Pulmonary artery endothelial cell (primary cell): ENCODE data around the gene PTPRN2. TPM values are rescaled to one million over a fixed set of nuclear protein-coding genes. Genes with fewer than 3 reads are reported as not detected.

ENCODE experiments used
- DNase-seq: peaks from one replicate; pipeline ENCODE4 v3.0.0-alpha.2; 2011; ENCODE audit warnings: low read depth, low spot score
- total RNA-seq: library from RNA; depleted of rRNA; stranded (reverse); fragments of >200 nt; gene quantifications from 2 replicates; pipeline ENCODE4 v1.2.3, GENCODE V29; 2014

Gene PTPRN2
- total RNA-seq, 1 donor from 2014 or later, result 0.53 TPM

DNA sequence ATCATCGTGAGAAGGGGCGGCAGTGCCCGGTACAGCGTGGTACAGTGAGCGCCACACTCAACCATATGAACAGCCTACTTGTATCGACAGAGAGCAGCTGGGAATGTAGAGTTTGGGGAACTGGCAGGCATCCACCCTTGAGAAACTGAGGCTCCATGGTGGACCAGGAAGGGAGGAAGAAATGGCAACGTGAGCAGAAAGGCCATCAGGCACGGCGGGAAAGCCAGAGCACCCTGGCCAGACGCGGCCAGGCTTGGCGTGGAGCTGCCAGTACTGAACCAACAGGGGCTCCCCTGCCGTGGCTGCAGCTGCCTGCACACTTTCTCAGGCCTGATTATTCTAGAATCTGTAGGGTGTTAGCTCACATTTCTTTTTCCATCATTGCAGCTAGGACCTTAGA is 442.3 kb downstream of the PTPRN2 start:
- DNase-seq, result no peak

DNA sequence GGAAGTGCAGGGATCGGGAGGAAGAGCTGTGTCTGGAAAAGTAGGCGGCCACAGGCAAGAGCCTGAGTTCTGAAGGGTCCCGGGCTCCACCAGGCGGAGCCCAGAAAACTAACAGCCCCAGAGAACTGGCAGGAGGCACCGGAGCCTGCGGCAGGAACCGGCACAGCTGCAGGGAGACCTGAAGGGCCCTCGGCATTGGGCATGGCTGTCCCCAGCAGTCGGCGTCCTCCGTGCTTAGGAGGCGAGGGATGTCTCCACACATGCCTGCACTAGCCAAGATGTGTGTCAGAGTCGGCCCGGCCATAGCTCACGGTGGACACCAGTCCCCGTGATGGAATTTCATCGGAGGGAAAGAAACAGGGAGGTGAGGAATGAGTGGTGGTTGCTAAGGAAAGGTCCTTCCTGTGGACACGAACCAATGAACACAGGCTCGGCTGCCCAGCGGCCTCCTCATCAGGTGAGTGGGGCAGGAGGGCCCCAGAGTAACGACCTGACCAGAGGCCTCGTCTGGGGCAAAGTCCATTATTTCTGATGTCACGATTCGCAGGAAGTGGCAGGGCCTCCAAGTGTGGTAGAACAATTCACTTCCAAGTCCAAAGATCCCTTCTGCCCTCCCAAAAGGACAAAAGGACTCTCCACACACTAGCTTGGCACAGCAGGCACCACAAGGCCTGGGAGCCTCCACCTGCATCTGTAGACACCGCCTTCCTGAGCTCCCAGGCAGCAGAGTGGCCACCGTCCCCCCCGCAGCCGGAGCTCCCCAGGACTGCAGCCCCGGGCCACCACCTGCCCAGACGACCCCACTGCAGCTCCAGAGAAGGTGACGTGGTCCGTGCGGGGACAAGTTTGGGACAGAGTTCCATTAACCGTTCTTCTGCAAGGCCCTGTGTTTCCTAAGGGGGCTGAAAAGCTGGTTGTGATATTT is 444.2 kb downstream of the PTPRN2 start:
- DNase-seq, result no peak

DNA sequence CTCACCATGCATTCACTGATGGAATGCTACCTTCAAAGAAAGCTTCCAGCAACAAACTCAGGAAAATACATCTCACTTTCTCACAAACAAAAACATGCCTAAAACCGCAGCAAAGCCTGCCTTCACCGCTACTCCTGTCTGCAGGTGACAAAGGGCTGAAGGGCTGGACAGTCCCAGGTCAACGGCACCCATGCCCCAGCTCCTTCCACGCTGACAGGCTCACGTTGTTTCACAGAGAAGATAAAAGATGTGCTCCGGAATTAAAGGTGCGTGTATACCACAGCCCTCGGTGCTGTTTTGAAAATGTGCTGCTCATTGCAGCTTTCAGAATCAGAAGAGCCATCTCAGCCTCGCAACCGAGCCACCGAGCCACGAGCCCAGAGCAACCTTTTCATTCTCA is 445.0 kb downstream of the PTPRN2 start:
- no peak for DNase-seq

DNA sequence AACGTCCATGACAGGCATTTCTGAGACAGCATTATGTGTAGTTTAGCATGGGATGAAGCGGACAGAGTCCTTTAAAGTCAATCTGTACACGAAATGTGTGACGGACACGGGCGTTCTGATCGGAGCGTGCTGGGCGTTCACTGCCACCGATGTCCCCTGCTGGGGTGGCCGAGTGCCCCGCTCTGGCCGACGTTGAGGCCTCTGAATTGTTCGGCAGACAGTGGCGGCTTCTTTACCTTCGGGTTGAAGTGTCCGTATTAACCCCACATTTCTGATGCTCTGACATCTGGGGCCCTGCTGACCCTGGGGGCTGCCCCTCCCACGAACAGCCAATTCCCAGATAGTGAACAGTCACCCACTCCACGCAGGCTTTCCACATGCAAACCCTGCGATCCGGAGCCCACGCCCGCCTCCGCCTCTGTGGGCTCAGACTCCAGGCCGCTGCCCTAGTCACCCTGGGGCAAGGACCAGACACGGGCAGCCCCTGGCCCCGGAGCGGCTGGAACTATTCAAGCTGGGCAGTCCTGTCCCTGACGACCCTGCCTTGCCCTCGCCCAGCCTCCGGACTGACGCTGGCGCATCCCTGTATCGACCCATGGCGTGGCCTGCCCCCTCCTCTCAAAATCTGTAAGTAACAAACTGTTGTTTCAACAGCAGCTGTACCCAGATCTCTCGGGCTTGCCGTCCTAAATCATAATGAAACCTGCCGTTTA is 445.7 kb downstream of the PTPRN2 start:
- DNase-seq, result no peak

DNA sequence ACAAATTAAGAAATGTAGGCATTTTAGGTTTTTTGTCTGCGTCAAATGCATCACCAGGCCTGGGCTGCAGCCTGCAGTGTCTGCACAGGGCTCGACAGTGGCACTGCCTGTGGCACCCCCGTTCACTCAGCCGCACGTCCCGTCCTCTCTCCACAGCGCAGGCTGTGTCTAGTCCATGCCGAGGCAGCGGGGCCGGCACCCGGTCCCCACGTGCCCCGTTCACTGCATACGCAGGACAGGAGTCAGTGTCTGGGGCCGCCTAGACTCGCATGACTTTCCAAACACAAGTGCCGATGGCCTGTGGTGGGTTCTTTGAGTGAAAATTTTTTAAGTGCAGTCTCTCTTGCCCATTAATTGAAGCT is 446.4 kb downstream of the PTPRN2 start:
- DNase-seq, result no peak

DNA sequence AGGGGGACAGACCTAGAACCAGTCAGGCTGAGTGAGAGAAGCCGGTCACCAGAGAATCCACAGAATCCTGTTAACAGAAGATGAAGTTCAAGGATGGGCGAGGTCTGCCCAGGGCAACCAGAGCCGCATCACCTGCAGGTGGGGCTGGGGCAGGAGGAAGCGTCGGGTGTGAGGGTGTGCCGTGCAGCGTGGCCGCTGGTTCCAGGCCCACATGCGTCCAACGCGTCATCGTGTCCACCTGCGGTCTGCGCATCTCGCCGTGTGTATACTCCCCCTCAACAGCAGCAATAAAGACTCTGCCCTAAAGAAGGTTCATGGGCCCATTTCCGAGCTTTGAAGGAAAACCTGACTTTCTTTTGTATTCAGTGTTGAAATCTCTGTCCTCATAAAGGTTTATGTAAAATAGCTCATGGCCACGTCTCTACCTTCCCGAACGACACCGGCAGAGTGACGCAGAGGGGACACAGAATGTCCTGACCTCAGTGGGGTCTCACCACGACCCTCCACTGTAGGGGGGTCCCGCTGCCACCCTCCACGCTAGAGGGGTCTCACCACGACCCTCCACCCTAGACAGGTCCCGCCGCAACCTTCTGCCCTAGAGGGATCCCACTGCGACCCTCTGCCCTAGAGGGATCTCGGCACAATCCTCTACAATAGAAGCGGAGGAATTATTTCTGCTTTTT is 446.9 kb downstream of the PTPRN2 start:
- no peak for DNase-seq

DNA sequence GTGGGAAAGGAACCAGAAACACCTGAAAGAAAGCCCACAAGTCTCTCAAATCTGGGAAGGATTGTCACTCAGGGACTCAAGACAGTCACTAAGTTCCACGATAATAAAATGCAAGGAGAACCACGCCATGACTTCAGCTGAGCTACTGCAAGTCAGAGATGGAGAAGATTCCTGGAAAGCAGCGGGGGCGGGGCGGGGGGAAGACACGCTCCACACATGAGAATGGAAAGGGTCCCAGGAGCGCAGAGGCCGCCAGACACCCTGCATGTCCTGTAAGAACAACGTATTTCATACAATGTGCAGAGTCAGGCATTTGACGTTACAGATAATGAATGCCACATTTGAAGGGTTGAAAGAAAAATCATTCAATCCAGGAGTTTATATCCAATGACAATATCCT is 448.1 kb downstream of the PTPRN2 start:
- no peak for DNase-seq

DNA sequence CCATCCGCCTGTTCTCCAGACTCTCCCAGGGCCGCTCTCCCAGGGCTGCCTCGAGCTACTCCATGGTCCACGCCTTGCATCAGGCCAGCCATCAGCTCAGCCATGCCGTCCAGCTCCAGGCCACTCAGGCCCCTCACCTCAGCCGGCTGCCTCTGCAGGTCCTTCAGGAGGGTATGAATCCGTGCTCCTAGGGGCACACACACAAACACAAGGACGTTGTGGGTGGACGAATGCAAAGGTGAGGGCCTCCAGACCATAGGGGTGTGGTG is 449.4 kb downstream of the PTPRN2 start:
- no peak for DNase-seq

DNA sequence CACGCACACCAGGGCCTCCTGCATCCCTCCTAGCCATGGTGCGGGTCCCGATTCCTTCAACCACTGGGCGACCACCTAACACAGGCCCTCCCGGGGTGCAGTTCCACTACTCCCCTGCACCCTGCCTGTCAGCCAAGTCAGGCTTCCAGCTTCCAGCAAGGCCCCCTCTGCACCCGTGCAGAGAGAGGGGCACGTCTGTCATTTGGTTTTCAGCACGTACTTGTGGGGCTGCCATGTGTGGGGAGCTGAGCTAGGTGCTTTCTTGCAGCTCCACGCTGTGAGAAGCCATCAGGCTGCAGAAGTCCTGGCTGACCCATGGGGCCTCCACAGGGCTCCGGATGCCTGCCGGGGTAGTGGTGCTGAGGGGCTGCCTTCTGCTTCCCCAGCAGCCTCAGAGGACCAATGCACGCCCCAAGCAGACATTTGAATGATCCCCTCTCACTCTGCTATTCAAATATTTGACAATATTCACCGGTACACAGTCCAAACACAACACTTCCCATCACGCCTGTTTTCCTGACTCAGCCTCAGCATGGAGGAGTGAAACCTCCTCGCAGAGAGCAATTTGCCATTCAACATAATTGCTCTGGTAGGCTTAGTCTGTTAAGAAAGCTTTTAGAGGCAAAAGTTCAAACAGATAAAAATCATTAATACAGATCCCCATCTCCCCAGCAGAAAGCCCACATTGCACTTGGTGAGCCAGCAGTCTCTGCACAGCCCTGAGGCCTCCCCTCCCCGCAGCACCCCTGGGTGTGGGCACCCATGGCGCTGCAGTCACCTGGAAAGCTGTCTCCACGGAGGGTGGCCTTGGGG is 449.9 kb downstream of the PTPRN2 start:
- no peak for DNase-seq

DNA sequence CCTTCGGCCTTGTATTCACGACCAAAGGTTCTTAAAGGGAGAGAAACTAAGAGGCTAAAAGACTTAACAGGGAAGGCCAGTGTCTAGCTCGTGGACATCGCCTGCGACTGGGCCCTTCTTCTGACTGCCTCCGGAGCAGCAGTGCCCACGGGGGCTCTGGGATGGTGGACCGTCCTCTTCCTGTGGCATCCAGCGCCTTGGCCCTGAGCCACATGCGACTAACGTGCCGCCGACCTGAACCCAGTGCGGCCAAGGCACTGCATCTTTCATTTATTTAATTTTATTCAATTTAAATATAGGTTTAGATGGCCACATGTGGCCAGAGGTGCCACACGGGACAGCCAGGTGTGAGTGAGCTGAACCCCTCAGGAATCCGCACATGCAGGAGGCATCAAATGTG is 451.7 kb downstream of the PTPRN2 start:
- DNase-seq, result no peak

DNA sequence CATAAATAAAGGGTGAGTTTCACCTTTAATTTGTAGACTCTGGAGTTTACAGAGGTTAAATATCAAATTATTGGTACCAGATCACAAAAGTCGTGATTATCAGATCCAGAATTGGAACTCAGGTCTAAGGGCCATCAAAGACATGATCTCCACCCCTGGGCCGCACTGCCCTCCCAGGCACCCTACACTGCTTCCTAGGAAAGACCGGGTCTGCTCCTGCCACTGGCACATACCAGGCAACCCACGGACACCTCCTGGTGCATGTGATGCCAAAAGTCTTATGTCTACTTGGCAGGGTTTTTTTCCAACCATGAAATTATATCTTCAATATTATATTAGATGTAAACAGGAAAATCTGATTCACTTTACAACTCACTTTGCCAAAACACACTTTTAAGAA is 452.8 kb downstream of the PTPRN2 start:
- no peak for DNase-seq

DNA sequence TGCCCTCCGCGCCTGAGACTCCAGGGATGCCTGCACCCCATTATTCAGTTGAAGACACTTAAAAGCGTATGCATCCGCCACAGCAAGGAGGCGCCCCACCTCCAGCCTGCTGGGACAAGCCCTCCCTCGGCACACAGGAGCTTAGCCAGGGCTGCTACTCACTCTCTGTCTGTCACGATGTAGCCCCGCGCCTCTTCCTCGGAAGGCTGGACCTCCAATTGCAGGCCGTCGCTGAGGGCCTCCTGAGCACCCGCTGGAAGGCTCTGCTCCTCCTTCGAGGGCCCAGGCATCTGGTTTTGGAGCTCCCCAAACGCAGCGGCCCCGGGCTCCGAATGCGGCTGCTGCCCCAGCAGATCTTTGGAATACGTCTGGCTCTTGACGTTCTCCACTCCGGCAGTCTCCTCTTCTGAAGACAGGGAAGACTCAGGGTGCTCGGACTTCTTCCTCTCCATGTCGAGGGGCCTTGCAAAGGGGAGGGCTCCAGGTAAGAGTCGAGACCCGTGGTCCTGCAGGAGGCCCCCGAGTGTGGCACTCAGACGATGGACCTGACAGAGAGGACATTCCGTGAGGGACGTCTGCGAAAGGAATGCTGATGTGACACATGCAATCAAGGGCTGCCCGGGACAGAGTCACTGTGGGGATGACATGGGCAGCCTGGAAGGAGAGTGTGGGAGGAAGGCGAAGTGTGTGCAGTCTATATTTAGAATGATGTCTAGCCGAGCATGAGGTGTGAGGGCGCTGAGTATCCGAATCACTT is 453.9 kb downstream of the PTPRN2 start:
- no peak for DNase-seq

DNA sequence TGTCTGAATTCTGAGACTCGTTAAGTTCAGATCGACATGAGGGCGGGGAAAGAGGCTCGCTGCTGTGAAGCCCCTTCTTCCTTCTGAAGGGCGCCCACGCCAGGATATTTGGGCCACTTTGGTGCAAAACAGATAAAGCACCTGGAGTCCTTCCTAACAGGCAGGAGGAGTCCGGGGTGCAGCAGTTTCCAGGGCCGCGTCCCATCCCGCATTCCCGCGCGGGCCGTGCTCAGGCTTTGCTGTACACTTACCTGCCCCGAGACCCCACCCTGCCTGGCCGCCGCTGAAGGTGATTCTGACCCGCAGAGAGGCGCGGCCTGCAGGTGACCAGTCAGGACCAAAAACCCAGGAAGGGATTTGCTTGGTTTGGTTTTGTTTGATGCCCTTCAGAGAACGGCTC is 454.6 kb downstream of the PTPRN2 start:
- no peak for DNase-seq

DNA sequence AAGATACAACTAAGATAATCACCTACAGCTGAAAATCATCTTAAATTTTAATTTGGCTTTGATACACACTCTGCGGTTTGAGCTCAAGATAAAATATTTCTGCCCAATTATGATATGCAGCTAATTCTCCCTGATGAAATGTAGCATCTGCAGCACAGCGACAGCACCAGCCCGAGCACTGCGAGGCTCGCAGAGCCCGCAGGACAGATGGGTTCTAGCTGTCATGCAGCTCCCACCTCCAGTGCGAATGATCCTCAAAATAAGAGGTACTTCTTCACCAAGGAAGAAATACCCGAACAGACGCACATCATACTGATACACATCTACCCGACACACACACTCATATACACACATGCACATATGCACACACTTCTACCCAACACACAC is 457.6 kb downstream of the PTPRN2 start:
- no peak for DNase-seq

DNA sequence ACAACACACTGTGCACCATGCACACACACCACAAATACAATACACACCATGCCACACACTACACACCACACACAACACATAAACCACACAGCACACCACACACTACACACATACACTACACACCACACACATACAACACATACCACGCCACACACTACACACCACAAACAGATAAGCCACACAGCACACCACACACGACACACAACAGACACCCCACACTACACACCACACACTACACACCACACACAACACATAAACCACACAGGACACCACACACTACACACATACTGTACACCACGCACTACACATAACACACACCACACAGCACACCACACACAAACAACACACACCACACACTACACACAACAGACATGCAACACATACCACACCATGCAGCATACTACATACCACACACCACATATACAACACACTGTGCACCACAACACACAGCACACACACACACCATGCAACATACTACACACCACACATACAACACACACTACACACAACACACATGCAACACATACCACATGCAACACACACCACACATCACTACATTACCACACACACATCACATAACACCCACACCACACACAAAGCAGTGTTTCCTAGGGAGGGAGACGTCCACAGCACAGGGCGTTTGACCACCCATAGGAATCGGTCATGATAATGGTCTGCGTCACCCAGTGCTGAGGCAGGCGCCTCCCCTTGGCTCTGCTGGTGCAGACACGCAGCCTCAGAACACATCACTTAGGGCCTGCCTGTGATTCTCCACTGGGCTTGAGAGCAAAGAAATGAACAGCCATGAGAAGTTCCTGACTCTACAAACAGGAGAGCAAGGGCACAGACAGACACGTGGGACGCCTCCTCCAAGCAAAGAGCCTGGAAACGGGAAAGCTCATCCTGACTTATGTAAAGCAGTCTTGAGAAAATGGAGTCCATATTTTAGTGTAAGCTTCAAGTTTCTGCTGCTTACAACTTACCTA is 458.3 kb downstream of the PTPRN2 start:
- no peak for DNase-seq

DNA sequence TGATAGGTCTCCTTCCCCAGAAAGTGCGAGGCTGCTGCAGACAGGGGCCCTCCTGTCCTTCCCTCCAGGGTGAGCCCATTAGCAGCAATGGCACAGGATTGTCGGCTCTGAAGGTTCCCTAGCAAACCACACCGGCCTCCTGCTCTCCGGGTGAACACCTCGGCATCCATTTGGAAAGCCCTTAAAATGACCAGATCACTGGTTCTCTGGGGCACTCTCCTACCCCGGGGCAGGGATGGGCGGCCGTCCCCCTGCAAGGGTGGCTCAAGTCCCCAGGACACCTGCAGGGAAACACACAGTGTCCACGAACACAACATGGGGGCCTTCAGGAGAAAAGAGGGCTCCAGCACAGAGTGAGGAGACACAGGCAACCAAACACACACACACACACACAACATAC is 459.1 kb downstream of the PTPRN2 start:
- no peak for DNase-seq

DNA sequence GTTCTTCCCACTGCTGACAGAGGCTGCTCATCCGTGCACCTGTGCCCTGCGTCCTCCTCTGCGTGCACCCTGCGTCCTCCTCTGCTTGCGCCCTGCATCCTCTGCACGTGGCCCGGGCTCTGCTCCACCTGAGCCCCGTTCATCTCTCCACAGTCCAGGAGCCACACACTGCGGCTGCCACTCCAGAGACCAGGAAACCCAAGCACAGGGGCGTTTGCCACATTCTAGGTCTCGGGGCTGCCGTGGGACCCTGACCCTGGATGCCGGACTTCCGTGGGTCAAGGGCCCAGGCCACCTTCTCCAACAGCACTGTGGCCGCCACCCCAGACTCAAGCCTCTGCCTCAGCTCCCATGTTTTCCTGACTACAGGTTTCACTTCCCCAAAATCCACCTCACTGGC is 460.4 kb downstream of the PTPRN2 start:
- no peak for DNase-seq

DNA sequence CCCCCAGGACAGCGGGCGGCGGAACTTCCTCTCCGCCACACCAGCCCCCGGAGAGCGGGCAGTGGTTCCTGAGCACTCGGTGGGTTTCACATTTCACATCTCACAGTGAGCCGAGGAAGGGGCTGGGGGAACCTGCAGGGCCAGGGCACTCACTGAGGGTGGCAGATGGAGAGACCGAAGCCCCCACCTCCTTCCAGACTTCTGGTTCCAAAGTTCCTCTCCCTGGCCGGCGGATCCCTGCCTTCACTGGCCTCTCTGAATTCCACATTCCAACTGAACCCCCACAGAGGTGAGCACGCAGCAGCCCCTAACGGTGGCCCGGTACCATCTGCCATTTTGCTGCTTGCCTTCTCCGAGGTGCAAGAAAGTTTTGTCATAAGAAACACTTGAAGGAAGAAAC is 461.0 kb downstream of the PTPRN2 start:
- DNase-seq, result no peak

DNA sequence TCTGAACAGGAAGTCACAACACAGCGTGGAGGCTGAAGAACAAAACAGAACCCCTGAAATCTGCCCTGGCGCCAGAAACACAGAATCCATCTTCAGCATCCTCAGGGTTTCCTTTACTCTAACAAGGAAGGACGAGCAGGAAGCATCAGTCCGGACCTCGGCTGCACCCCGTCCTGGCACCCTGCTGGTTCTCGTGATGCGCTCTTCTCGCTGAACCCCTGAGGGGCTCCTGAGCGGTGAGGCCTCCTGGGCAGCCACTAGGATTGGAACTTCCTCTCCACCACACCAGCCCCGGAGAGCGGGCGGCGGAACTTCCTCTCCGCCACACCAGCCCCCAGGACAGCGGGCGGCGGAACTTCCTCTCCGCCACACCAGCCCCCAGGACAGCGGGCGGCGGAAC is 461.9 kb downstream of the PTPRN2 start:
- no peak for DNase-seq

DNA sequence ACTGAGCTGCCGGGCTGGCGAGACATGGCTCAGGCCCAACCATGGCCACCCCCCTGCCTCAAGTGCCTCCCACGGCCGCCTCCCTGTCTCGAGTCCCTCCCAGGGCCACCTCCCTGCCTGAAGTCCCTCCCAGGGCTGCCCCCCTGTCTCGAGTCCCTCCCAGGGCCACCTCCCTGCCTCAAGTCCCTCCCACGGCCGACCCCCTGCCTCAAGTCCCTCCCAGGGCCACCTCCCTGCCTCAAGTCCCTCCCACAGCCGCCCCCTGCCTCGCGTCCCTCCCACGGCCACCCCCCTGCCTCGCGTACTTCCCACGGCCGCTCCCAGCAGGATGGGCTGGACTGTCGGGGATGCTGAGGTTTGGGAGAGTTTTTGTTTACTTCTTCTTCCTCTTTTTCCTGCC is 462.5 kb downstream of the PTPRN2 start:
- no peak for DNase-seq
